OCI-LY1 (cell line): ENCODE data around the gene TCP11.

Source experiments
- H2AFZ ChIP-seq: fragments of 200-600 bp; sonication (generic), shearing (Covaris generic); 2 replicates; pipeline ENCODE4 v1.6.0; 2014; ENCODE audit warnings: antibody characterized with exemption, mild to moderate bottlenecking, low read length
- H3F3A ChIP-seq: fragments of 200-600 bp; sonication (generic), shearing (Covaris generic); 2 replicates; pipeline ENCODE4 v1.6.0; 2014; ENCODE audit warnings: mild to moderate bottlenecking, antibody characterized with exemption, low read length, moderate library complexity; ENCODE audit not compliant: insufficient read depth
- H3K27ac ChIP-seq: fragments of 200-600 bp; sonication (generic); 2 replicates; pipeline ENCODE4 v1.5.1; 2014; ENCODE audit warnings: low read length, mixed run types, mild to moderate bottlenecking, low read depth; ENCODE audit not compliant: poor library complexity, severe bottlenecking
- H3K27me3 ChIP-seq: fragments of 200-600 bp; sonication (generic); 2 replicates; pipeline ENCODE4 v1.6.0; 2014; ENCODE audit warnings: antibody characterized with exemption, mild to moderate bottlenecking, low read length, moderate library complexity; ENCODE audit not compliant: insufficient read depth
- H3K36me3 ChIP-seq: fragments of 200-600 bp; sonication (generic); 2 replicates; pipeline ENCODE4 v1.6.1; 2014; ENCODE audit warnings: mild to moderate bottlenecking, antibody characterized with exemption, low read length, moderate library complexity, mixed read lengths; ENCODE audit not compliant: insufficient read depth
- H3K4me1 ChIP-seq: fragments of 200-600 bp; sonication (generic); 2 replicates; pipeline ENCODE4 v1.5.1; 2014; ENCODE audit warnings: mild to moderate bottlenecking, low read length, moderate library complexity; ENCODE audit not compliant: insufficient read depth, severe bottlenecking
- H3K4me2 ChIP-seq: fragments of 200-600 bp; sonication (generic), shearing (Covaris generic); 2 replicates; pipeline ENCODE4 v1.6.1; 2014; ENCODE audit warnings: low read length
- H3K4me3 ChIP-seq: fragments of 200-600 bp; sonication (generic); 2 replicates; pipeline ENCODE4 v1.5.1; 2014; ENCODE audit warnings: low read length, low read depth, mild to moderate bottlenecking, mixed read lengths; ENCODE audit not compliant: poor library complexity, severe bottlenecking
- H3K79me2 ChIP-seq: fragments of 200-600 bp; shearing (Covaris generic); 2 replicates; pipeline ENCODE4 v1.6.1; 2016; ENCODE audit warnings: mixed run types, low read length, mixed read lengths; ENCODE audit not compliant: insufficient read depth
- H3K9ac ChIP-seq: fragments of 200-600 bp; sonication (generic), shearing (Covaris generic); 2 replicates; pipeline ENCODE4 v1.6.1; 2014; ENCODE audit warnings: mild to moderate bottlenecking, low read length, mixed read lengths
- H3K9me2 ChIP-seq: fragments of 200-600 bp; sonication (generic), shearing (Covaris generic); 2 replicates; pipeline ENCODE4 v1.6.1; 2014; ENCODE audit warnings: low read depth, mild to moderate bottlenecking, low read length, mixed read lengths
- H3K9me3 ChIP-seq: fragments of 200-600 bp; shearing (Covaris generic); 2 replicates; pipeline ENCODE4 v1.6.1; 2014; ENCODE audit warnings: low read length, mixed read lengths
- H4K20me1 ChIP-seq: fragments of 200-600 bp; sonication (generic), shearing (Covaris generic); 2 replicates; pipeline ENCODE4 v1.6.0; 2016; ENCODE audit warnings: mild to moderate bottlenecking, low read length; ENCODE audit not compliant: insufficient read depth
- CTCF ChIP-seq: fragments of 200-600 bp; sonication (generic), shearing (Covaris generic); IDR thresholded peaks from 2 replicates; pipeline ENCODE4 v1.5.1; 2017; ENCODE audit warnings: mild to moderate bottlenecking, antibody characterized with exemption, low read length, moderate library complexity, mixed read lengths
- EZH2 ChIP-seq: fragments of 200-600 bp; sonication (generic), shearing (Covaris generic); IDR thresholded peaks from 2 replicates; pipeline ENCODE4 v1.8.0; 2017; ENCODE audit warnings: borderline replicate concordance, mixed run types, mild to moderate bottlenecking, antibody characterized with exemption, low read length, moderate library complexity, mixed read lengths

The TCP11 gene

GRCh38 chr6:35084511-35085203, 56.5 kb downstream of the TCP11 start:
- H3K36me3 ChIP-seq = no peaks in the 10 kb centered on the region
- H3K79me2 ChIP-seq = no peaks in the 10 kb centered on the region

GRCh38 chr6:35084041-35084491, 57.1 kb downstream of the TCP11 start:
- no peaks in the 10 kb centered on the region for H3K9me3 ChIP-seq
- H3K27ac ChIP-seq = no peak overlapping the region
- no peak overlapping the region for H3K9ac ChIP-seq
- no peaks in the 10 kb centered on the region for H3K79me2 ChIP-seq
- no peak overlapping the region for H3K4me3 ChIP-seq
- no peaks in the 10 kb centered on the region for H3K27me3 ChIP-seq
- no peaks in the 10 kb centered on the region for H3F3A ChIP-seq
- no peaks in the 10 kb centered on the region for H3K36me3 ChIP-seq
- no peaks in the 10 kb centered on the region for H4K20me1 ChIP-seq
- no peaks in the 10 kb centered on the region for H3K4me1 ChIP-seq
- TF ChIP-seq CTCF (no peak), EZH2 (no peak)
- H3K9me2 ChIP-seq = no peaks in the 10 kb centered on the region
- H3K4me2 ChIP-seq = no peak overlapping the region
- no peak overlapping the region for H2AFZ ChIP-seq

More at GRCh38 chr6:35084511-35085203, 56.5 kb downstream of the TCP11 start:
- Histone ChIP-seq H4K20me1 (no peaks in the 10 kb centered on the region), H3K4me3 (no peak overlapping the region), H3F3A (no peaks in the 10 kb centered on the region), H3K4me2 (no peak overlapping the region), H3K4me1 (no peaks in the 10 kb centered on the region), H3K27ac (no peak overlapping the region), H2AFZ (no peak overlapping the region), H3K9me2 (no peaks in the 10 kb centered on the region), H3K9ac (no peak overlapping the region), H3K9me3 (no peaks in the 10 kb centered on the region), H3K27me3 (no peaks in the 10 kb centered on the region)
- TF ChIP-seq EZH2 (no peak), CTCF (no peak)

GRCh38 chr6:35083507-35083906, 57.6 kb downstream of the TCP11 start:
- Histone ChIP-seq H3K79me2 (no peaks in the 10 kb centered on the region), H3K9ac (no peak overlapping the region), H3K36me3 (no peaks in the 10 kb centered on the region), H2AFZ (no peak overlapping the region), H4K20me1 (no peaks in the 10 kb centered on the region), H3K9me3 (no peaks in the 10 kb centered on the region), H3K4me1 (no peaks in the 10 kb centered on the region), H3K9me2 (no peaks in the 10 kb centered on the region), H3K4me2 (no peak overlapping the region), H3K27me3 (no peaks in the 10 kb centered on the region), H3F3A (no peaks in the 10 kb centered on the region), H3K27ac (no peak overlapping the region), H3K4me3 (no peak overlapping the region)
- no peak for TF ChIP-seq CTCF
- TF ChIP-seq EZH2 = no peak
